Stimulated activated memory B cell treated with anti-CD40 and anti-IgM and Interleukin-4, amounts not matched to agents 10 μg/mL and 1 μg/mL and 100 μg/mL, for 72 hours (primary cell): Measurements from ENCODE around the gene IRF5.
"Not testable (repeated sequence)": the region's sequence is repeated elsewhere in the genome, so short reads cannot be mapped to it uniquely, and the experiment has no call there.

Experiments used
- ATAC-seq: fragments of 150-1000 bp; cut with Tn5 transposase; 2 replicates; pipeline ENCODE4 v1.10.0; 2021
- H3K27ac Mint-ChIP-seq: one replicate; pipeline ENCODE4 v1.8.0; 2022; ENCODE audit warnings: mild to moderate bottlenecking, mixed read lengths
- H3K27me3 Mint-ChIP-seq: one replicate; pipeline ENCODE4 v1.8.0; 2022; ENCODE audit warnings: mixed read lengths
- H3K36me3 Mint-ChIP-seq: one replicate; pipeline ENCODE4 v1.8.0; 2022; ENCODE audit warnings: mixed read lengths
- H3K4me1 Mint-ChIP-seq: one replicate; pipeline ENCODE4 v1.8.0; 2022; ENCODE audit warnings: mixed read lengths
- H3K4me3 Mint-ChIP-seq: one replicate; pipeline ENCODE4 v1.8.0; 2022; ENCODE audit warnings: mild to moderate bottlenecking, moderate library complexity, mixed read lengths
- H3K9me3 Mint-ChIP-seq: one replicate; pipeline ENCODE4 v1.8.0; 2022; ENCODE audit warnings: mixed read lengths

Gene IRF5

DNA sequence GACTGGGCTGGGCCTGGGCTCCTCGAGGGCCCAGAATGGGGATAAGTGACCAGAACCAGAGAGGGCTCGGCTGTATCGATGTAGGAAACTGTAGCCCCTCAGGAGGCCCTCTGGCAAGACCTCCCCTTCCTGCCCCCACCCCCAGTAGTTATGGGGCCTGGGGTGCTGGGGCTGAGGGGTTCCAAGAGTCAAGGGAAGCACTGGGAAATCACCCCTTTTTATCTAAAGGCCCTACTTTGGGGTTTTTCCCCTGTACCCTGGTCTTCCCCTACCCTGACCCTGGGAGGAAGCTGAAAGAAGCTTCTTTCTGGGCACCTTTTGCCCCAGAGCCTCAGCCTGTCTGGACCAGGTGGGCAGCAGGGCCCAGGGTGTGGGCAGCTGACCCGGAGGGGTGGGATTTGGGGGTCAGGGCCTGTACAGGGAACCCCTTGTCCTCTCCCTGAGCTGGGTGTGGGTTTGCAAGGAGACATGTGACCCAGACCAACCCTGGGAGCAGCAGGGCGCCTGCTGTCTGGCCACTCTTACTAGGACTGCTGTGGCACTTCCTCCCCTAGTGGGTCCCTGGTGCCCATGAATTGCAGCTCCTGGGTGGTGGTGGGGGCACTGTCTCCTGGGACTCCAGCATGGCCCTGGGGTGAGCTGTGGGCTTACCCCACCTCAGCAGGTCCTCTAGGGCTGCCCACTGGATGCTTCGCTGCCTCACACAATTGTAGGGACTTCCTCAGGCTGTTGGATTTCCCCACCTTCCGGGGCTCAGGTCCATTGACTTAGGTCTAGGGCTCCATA lies 1.5 kb downstream of the IRF5 start:
- Mint-ChIP-seq H3K4me1 (peaks cover 70% of the 10 kb centered on the region), H3K4me3 (peak overlapping the region; percentile 93), H3K27me3 (no peaks in the 10 kb centered on the region), H3K27ac (peak overlapping the region; percentile 96), H3K9me3 (no peaks in the 10 kb centered on the region), H3K36me3 (peaks cover 30% of the 10 kb centered on the region)
- peak; percentile 61 for ATAC-seq

- ATAC-seq, result peak; percentile 62
- Mint-ChIP-seq H3K4me3 (peak overlapping the region; percentile 93), H3K27me3 (no peaks in the 10 kb centered on the region)
Measured at GRCh38 chr7:128939861-128940410, 2.2 kb downstream of the IRF5 start.

GRCh38 chr7:128940494-128941322 lies 3.0 kb downstream of the IRF5 start:
- Mint-ChIP-seq H3K9me3 (no peaks in the 10 kb centered on the region), H3K4me3 (peak overlapping the region; percentile 93), H3K36me3 (peaks cover 44% of the 10 kb centered on the region), H3K4me1 (peaks cover 62% of the 10 kb centered on the region), H3K27me3 (no peaks in the 10 kb centered on the region), H3K27ac (peak overlapping the region; percentile 96)
- peak; percentile 84 for ATAC-seq

More at GRCh38 chr7:128939861-128940410, 2.2 kb downstream of the IRF5 start:
- H3K9me3 Mint-ChIP-seq, result no peaks in the 10 kb centered on the region
- peaks cover 68% of the 10 kb centered on the region for H3K4me1 Mint-ChIP-seq
- peaks cover 37% of the 10 kb centered on the region for H3K36me3 Mint-ChIP-seq
- H3K27ac Mint-ChIP-seq, result peak overlapping the region; percentile 96

GRCh38 chr7:128941323-128941890 lies 3.7 kb downstream of the IRF5 start:
- H3K27me3 Mint-ChIP-seq, result no peaks in the 10 kb centered on the region
- no peak for ATAC-seq
- no peaks in the 10 kb centered on the region for H3K9me3 Mint-ChIP-seq
- peaks cover 65% of the 10 kb centered on the region for H3K4me1 Mint-ChIP-seq
- H3K27ac Mint-ChIP-seq, result peak overlapping the region; percentile 96
- peak overlapping the region; percentile 93 for H3K4me3 Mint-ChIP-seq
- peaks cover 49% of the 10 kb centered on the region for H3K36me3 Mint-ChIP-seq

DNA sequence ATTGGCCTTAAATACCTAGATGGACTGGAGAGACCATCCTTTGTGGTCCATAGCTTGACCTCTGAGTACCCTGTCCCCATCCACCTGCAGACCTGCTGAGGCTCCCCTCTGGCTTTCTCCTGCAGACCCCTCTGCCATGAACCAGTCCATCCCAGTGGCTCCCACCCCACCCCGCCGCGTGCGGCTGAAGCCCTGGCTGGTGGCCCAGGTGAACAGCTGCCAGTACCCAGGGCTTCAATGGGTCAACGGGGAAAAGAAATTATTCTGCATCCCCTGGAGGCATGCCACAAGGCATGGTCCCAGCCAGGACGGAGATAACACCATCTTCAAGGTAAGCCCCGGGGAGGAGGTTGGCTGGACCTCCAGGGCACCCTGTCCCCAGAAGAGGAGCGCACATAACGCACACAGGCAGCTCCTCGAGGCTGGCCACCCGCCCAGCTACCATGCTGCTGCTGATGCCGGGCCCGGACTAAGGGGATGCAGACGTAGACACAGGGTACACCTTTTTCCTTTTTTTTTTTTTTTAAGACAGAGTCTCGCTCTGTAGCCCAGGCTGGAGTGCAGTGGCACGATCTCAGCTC lies 4.3 kb downstream of the IRF5 start:
- H3K4me3 Mint-ChIP-seq, result peak overlapping the region; percentile 93
- no peaks in the 10 kb centered on the region for H3K27me3 Mint-ChIP-seq
- H3K9me3 Mint-ChIP-seq, result no peaks in the 10 kb centered on the region
- H3K27ac Mint-ChIP-seq, result peak overlapping the region; percentile 96
- H3K4me1 Mint-ChIP-seq, result peaks cover 65% of the 10 kb centered on the region
- no peak for ATAC-seq
- H3K36me3 Mint-ChIP-seq, result peaks cover 55% of the 10 kb centered on the region

DNA sequence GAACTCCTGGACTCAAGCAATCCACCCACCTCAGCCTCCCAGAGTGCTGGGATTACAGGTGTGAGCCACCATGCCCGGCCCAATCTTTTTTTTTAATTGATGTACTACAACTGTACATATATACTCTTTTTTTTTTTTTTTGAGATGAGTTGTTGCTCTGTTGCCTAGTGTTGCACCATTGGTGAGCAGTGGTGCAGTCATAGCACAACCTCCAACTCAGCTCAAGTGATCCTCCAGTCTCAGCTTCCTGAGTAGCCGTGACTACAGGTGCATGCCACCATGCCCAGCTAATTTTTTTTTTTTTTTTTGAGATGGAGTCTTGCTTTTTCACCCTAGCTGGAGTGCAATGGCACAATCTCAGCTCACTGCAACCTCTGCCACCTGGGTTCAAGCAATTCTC lies 5.5 kb downstream of the IRF5 start:
- not testable (repeated sequence) for ATAC-seq
- peak overlapping the region; percentile 5 for H3K4me3 Mint-ChIP-seq
- peak overlapping the region; percentile 57 for H3K27ac Mint-ChIP-seq

DNA sequence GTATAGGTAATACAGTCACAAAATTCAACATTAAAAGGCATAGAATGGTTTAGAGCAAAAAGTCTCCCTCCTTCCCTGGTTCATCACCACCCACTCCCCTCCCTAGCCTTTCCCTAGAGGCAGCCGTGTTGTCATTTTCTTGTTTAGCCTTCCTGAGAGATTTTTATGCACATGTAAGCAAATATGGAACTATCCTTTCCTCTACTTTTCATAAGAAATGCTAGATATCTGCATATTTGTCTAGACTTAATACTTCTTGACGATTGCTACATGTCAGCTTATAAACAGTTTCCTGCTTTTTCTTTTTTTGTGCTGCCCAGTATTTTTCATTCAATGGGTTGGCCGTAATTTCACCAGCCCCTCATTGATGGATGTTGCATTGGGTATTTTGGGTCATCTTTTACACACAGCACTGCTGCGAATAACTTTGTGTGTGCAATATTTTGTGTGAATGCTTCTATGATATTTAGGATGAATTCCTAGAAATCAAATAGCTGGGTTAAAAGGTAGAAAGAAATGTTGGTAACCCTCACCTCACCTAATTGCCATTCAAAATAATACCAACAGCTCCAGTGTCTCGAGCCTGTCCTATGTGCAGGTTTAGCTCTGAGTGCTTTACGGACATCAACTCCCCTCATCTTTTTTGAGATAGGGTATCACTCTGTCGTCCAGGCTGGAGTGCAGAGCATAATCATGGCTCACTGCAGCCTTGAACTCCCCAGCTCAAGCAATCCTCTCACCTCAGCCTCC lies 6.9 kb downstream of the IRF5 start:
- Mint-ChIP-seq H3K9me3 (no peaks in the 10 kb centered on the region), H3K4me3 (peak overlapping the region; percentile 61), H3K4me1 (peaks cover 73% of the 10 kb centered on the region), H3K27me3 (no peaks in the 10 kb centered on the region), H3K36me3 (peaks cover 72% of the 10 kb centered on the region), H3K27ac (peak overlapping the region; percentile 57)
- no peak for ATAC-seq

More for the DNA sequence above, 5.5 kb downstream of the IRF5 start:
- Mint-ChIP-seq H3K4me1 (peaks cover 70% of the 10 kb centered on the region), H3K36me3 (peaks cover 65% of the 10 kb centered on the region)
- not testable (repeated sequence) for H3K27me3 Mint-ChIP-seq, H3K9me3 Mint-ChIP-seq

- Mint-ChIP-seq H3K9me3 (no peaks in the 10 kb centered on the region), H3K27ac (peak overlapping the region; percentile 57), H3K4me1 (peaks cover 66% of the 10 kb centered on the region), H3K27me3 (no peaks in the 10 kb centered on the region), H3K36me3 (peaks cover 81% of the 10 kb centered on the region), H3K4me3 (no peak overlapping the region)
- no peak for ATAC-seq
Measured at GRCh38 chr7:128945668-128946366, 8.1 kb downstream of the IRF5 start.

DNA sequence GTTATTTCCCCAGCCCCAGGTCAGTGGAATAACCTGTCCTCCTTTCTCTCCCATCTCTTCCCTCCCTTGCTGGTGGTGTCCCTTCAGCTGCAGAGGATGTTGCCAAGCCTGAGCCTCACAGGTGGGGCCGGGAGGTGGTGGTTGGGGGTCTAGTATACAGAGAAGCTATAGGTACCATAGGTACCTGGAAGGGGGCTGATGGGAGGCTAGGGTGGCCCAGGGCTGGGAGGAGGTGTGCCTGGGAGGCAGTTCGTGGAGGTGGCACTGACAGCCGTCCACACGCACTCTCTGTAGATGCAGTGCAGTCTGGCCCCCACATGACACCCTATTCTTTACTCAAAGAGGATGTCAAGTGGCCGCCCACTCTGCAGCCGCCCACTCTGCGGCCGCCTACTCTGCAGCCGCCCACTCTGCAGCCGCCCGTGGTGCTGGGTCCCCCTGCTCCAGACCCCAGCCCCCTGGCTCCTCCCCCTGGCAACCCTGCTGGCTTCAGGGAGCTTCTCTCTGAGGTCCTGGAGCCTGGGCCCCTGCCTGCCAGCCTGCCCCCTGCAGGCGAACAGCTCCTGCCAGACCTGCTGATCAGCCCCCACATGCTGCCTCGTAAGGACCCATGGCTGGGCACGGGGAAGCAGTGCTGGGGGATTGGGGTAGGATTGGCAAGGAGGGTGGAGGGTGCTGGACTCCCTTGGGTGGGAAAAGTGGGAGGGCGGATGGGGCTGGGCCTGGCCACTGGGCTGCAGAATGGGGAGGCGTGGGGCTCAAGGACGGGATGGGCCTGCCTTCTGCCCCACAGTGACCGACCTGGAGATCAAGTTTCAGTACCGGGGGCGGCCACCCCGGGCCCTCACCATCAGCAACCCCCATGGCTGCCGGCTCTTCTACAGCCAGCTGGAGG lies 9.5 kb downstream of the IRF5 start:
- peak overlapping the region; percentile 9 for H3K4me3 Mint-ChIP-seq
- peaks cover 67% of the 10 kb centered on the region for H3K4me1 Mint-ChIP-seq
- no peaks in the 10 kb centered on the region for H3K9me3 Mint-ChIP-seq
- no peaks in the 10 kb centered on the region for H3K27me3 Mint-ChIP-seq
- peaks cover 85% of the 10 kb centered on the region for H3K36me3 Mint-ChIP-seq
- peak; percentile 42 for ATAC-seq
- peak overlapping the region; percentile 59 for H3K27ac Mint-ChIP-seq

DNA sequence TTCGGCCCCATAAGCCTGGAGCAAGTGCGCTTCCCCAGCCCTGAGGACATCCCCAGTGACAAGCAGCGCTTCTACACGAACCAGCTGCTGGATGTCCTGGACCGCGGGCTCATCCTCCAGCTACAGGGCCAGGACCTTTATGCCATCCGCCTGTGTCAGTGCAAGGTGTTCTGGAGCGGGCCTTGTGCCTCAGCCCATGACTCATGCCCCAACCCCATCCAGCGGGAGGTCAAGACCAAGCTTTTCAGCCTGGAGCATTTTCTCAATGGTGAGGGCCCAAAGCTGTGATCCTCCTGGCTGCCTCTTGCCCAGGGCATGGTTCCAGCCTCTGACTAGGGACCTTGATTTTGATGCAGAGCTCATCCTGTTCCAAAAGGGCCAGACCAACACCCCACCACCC lies 10.1 kb downstream of the IRF5 start:
- Mint-ChIP-seq H3K4me1 (peaks cover 65% of the 10 kb centered on the region), H3K36me3 (peaks cover 88% of the 10 kb centered on the region), H3K27ac (peak overlapping the region; percentile 67), H3K27me3 (no peaks in the 10 kb centered on the region), H3K4me3 (no peak overlapping the region), H3K9me3 (no peaks in the 10 kb centered on the region)
- ATAC-seq, result no peak

GRCh38 chr7:128948312-128948973 lies 10.7 kb downstream of the IRF5 start:
- no peak for ATAC-seq

GRCh38 chr7:128948976-128949760 lies 11.4 kb downstream of the IRF5 start:
- peak; percentile 47 for ATAC-seq
- no peaks in the 10 kb centered on the region for H3K27me3 Mint-ChIP-seq
- no peaks in the 10 kb centered on the region for H3K9me3 Mint-ChIP-seq
- H3K36me3 Mint-ChIP-seq, result peaks cover 90% of the 10 kb centered on the region
- H3K4me1 Mint-ChIP-seq, result peaks cover 68% of the 10 kb centered on the region
- H3K27ac Mint-ChIP-seq, result peak overlapping the region; percentile 99
- H3K4me3 Mint-ChIP-seq, result no peak overlapping the region

More at GRCh38 chr7:128948312-128948973, 10.7 kb downstream of the IRF5 start:
- Mint-ChIP-seq H3K36me3 (peaks cover 89% of the 10 kb centered on the region), H3K4me3 (no peak overlapping the region), H3K27me3 (no peaks in the 10 kb centered on the region), H3K4me1 (peaks cover 66% of the 10 kb centered on the region), H3K9me3 (no peaks in the 10 kb centered on the region), H3K27ac (peak overlapping the region; percentile 67)
